Spleen (tissue), 7 donors: Measurements from ENCODE around the gene WNT9B.

Experiments
- POLR2A ChIP-seq, 3 donors: fragments of 450-650 bp; IDR thresholded peaks; one replicate each; pipeline ENCODE4 v1.5.1; 2017; ENCODE audit warnings: antibody characterized with exemption in 3 of 3, mild to moderate bottlenecking in 1 of 3
- POLR2AphosphoS5 ChIP-seq, 3 donors: sonication (generic); formaldehyde crosslinking; IDR thresholded peaks; one replicate each; pipeline ENCODE4 v1.5.1; 2017; ENCODE audit warnings: antibody characterized with exemption in 3 of 3
- TF ChIP-seq, protein P1 (sequence below), 11 experiments: fragments of 200-600 bp in 7 of 11; fragments of 450-650 bp in 4 of 11; sonication (generic) in 4 of 11; IDR thresholded peaks in 8 of 11; conservative IDR thresholded peaks in 3 of 11; 1 replicate in 7 of 11; 2 replicates in 4 of 11; pipeline versions ENCODE4 v1.4.0 to v1.8.0; 2016 to 2021; ENCODE audit warnings: antibody characterized with exemption in 11 of 11, inconsistent platforms in 4 of 11, mild to moderate bottlenecking in 1 of 11
- donor health status: DM: no; HTN: no; CAD: no; lungs with moderate emphysema.
- donor health status: DM: no; HTN: no; CAD: no.
- donor health status: DM: no; HTN: no; CAD: no.

DNA sequence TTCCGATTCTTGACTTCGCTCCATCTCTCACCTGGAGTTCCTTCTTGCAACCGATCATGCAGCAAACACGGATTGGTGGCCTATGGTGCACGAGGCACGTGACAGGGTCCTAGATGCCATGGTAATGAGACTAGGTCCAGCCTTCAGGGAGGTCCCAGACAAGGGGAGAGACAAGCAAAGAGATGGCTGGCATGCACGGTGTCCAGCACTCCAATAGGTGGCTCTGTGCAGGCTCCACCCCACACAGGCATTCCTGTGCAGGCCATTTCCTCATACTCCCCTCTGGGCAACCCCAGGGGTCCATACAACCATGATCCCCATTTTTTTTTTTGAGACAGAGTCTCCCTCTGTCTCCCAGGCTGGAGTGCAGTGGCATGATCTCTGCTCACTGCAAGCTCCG, 31.3 kb downstream of the WNT9B start:
- TF ChIP-seq, protein P1, sequence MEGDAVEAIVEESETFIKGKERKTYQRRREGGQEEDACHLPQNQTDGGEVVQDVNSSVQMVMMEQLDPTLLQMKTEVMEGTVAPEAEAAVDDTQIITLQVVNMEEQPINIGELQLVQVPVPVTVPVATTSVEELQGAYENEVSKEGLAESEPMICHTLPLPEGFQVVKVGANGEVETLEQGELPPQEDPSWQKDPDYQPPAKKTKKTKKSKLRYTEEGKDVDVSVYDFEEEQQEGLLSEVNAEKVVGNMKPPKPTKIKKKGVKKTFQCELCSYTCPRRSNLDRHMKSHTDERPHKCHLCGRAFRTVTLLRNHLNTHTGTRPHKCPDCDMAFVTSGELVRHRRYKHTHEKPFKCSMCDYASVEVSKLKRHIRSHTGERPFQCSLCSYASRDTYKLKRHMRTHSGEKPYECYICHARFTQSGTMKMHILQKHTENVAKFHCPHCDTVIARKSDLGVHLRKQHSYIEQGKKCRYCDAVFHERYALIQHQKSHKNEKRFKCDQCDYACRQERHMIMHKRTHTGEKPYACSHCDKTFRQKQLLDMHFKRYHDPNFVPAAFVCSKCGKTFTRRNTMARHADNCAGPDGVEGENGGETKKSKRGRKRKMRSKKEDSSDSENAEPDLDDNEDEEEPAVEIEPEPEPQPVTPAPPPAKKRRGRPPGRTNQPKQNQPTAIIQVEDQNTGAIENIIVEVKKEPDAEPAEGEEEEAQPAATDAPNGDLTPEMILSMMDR (IDR thresholded peaks at IDR 0.05 in 8 of 11, conservative IDR thresholded peaks at IDR 0.05 in 3 of 11), result no peak
- no peak for TF ChIP-seq POLR2A (IDR thresholded peaks at IDR 0.05)
- no peak for TF ChIP-seq POLR2AphosphoS5 (IDR thresholded peaks at IDR 0.05)
